OCI-LY7 (cell line): Measurements from ENCODE around the gene THAP4.

ENCODE experiments used
- EZH2phosphoT487 ChIP-seq: fragments of 200-600 bp; sonication (generic); IDR thresholded peaks from 2 replicates; pipeline ENCODE4 v1.6.1; 2018; ENCODE audit warnings: low read depth, borderline replicate concordance, mild to moderate bottlenecking, mixed run types, antibody characterized with exemption, low read length, moderate library complexity, mixed read lengths
- TF ChIP-seq, protein P1 (sequence below): fragments of 200-600 bp; sonication (generic); conservative IDR thresholded peaks from 2 replicates; pipeline ENCODE4 v1.5.1; 2014; ENCODE audit warnings: mild to moderate bottlenecking, antibody characterized with exemption, low read length, moderate library complexity, mixed read lengths

DNA sequence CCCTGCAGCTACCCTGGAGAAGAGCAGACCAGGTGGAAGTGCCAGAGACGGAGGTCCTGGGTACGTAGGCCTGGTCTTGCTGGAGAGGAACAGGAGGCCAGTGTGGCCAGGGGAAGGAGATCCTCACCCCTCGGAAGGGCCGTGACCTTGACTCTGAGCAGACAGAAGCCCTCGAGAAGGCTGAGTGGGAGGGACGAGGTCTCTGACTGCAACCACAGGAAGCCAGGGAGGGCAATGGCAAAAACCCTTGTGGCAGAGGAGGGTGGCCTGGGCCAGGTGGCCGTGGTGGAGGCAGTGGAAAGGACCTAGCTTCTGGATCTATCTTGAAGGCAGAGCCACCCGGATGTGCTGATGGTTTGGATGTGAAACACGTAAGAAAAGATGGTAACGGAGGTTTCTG, 28.1 kb downstream of the THAP4 start:
- TF ChIP-seq, protein P1, sequence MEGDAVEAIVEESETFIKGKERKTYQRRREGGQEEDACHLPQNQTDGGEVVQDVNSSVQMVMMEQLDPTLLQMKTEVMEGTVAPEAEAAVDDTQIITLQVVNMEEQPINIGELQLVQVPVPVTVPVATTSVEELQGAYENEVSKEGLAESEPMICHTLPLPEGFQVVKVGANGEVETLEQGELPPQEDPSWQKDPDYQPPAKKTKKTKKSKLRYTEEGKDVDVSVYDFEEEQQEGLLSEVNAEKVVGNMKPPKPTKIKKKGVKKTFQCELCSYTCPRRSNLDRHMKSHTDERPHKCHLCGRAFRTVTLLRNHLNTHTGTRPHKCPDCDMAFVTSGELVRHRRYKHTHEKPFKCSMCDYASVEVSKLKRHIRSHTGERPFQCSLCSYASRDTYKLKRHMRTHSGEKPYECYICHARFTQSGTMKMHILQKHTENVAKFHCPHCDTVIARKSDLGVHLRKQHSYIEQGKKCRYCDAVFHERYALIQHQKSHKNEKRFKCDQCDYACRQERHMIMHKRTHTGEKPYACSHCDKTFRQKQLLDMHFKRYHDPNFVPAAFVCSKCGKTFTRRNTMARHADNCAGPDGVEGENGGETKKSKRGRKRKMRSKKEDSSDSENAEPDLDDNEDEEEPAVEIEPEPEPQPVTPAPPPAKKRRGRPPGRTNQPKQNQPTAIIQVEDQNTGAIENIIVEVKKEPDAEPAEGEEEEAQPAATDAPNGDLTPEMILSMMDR, result no peak
- no peak for TF ChIP-seq EZH2phosphoT487
